ENCODE data around the gene ZNF92. TPM values are rescaled to one million over a fixed set of nuclear protein-coding genes. Genes with fewer than 3 reads are reported as not detected.
A peak's percentile ranks its signal among the peaks of the same experiment; 100 is the strongest.
"Not testable (repeated sequence)": the region's sequence is repeated elsewhere in the genome, so short reads cannot be mapped to it uniquely, and the experiment has no call there.

Gene ZNF92
- total RNA-seq, 2 experiments from 2014 or later: 31.2 to 32.1 TPM

- no peak overlapping the region for H2AFZ ChIP-seq (ENCODE audit: low read length)
- no peaks in the 10 kb centered on the region for H3K9me2 ChIP-seq (ENCODE audit: insufficient read depth, low read length)
- H3K36me3 ChIP-seq (ENCODE audit: insufficient read depth, low read length): no peaks in the 10 kb centered on the region
- H3K4me3 ChIP-seq (ENCODE audit: low read depth, low read length, poor library complexity, severe bottlenecking): no peak overlapping the region
- H3K9me3 ChIP-seq (ENCODE audit: low read length): peaks cover 6% of the 10 kb centered on the region; the same call in 1 of the 2 replicates
- BruUV-seq (replicated peaks): no TSS peak
- H3K4me2 ChIP-seq (ENCODE audit: low read length): no peak overlapping the region
- no peak for TF ChIP-seq EZH2phosphoT487 (IDR thresholded peaks at IDR 0.05; ENCODE audit: borderline replicate concordance, low read depth, low read length)
- TF ChIP-seq CTCF (conservative IDR thresholded peaks at IDR 0.05; ENCODE audit: low read length): no peak
- H3K4me1 ChIP-seq (ENCODE audit: insufficient read depth, low read length, poor library complexity, severe bottlenecking): no peaks in the 10 kb centered on the region
- no peak overlapping the region for H3K27ac ChIP-seq (ENCODE audit: low read depth, low read length, poor library complexity, severe bottlenecking)
- DNase-seq (ENCODE audit: low spot score): no peak
- no peaks in the 10 kb centered on the region for H3K79me2 ChIP-seq (ENCODE audit: insufficient read depth, low read depth, low read length)
- CTCF ChIA-PET (ENCODE audit: unreplicated experiment): no interaction called here
- POLR2A ChIA-PET: interaction anchor here (0.6 kb wide), 1 partner anchor 32 kb away, joined by 4 read pairs; no protein-coding TSS in a partner anchor
- intact Hi-C loops (cut with micrococcal nuclease; ENCODE audit: unreplicated experiment): no loop called here
- no peaks in the 10 kb centered on the region for H4K20me1 ChIP-seq (ENCODE audit: insufficient read depth, low read length)
Observed at GRCh38 chr7:65444205-65444842, 70.7 kb downstream of the ZNF92 start.

GRCh38 chr7:65444899-65445823, 71.5 kb downstream of the ZNF92 start:
- intact Hi-C loops (cut with micrococcal nuclease; ENCODE audit: unreplicated experiment): loop anchor here (5.0 kb wide), 1 partner anchor 228 kb away; no protein-coding TSS in a partner anchor
- CTCF ChIA-PET (ENCODE audit: unreplicated experiment): no interaction called here

DNA sequence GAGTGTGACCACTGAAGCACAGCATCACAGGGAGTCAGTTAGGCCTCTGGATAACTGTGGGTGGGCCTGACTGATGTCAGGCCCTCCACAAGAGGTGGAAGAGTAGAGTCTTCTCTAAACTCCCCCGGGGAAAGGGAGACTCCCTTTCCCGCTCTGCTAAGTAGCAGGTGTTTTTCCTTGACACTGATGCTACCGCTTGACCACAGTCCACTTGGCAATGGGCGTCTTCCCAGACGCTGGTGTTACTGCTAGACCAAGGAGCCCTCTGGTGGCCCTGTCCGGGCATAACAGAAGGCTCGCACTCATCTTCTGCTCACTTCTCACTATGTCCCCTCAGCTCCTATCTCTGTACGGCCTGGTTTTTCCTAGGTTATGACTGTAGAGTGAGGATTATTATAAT, 73.4 kb downstream of the ZNF92 start:
- H3K36me3 ChIP-seq (ENCODE audit: insufficient read depth, low read length); H3K4me1 ChIP-seq (ENCODE audit: insufficient read depth, low read length, poor library complexity, severe bottlenecking); H3K9me3 ChIP-seq (ENCODE audit: low read length); H3K27ac ChIP-seq (ENCODE audit: low read depth, low read length, poor library complexity, severe bottlenecking); H3K4me3 ChIP-seq (ENCODE audit: low read depth, low read length, poor library complexity, severe bottlenecking); H2AFZ ChIP-seq (ENCODE audit: low read length); H4K20me1 ChIP-seq (ENCODE audit: insufficient read depth, low read length); H3K79me2 ChIP-seq (ENCODE audit: insufficient read depth, low read depth, low read length); CTCF ChIA-PET (ENCODE audit: unreplicated experiment); H3K4me2 ChIP-seq (ENCODE audit: low read length); POLR2A ChIA-PET; BruUV-seq (replicated peaks); H3K9me2 ChIP-seq (ENCODE audit: insufficient read depth, low read length): not testable (repeated sequence)
- DNase-seq (ENCODE audit: low spot score): peak; percentile 45
- intact Hi-C loops (cut with micrococcal nuclease; ENCODE audit: unreplicated experiment): loop anchor here (5.0 kb wide), 1 partner anchor 230 kb away; no protein-coding TSS in a partner anchor

More at GRCh38 chr7:65444899-65445823, 71.5 kb downstream of the ZNF92 start:
- POLR2A ChIA-PET: interaction anchor here (0.7 kb wide), 1 partner anchor 486 kb away, joined by 3 read pairs; no protein-coding TSS in a partner anchor
- DNase-seq (ENCODE audit: low spot score): no peak
- TF ChIP-seq CTCF (conservative IDR thresholded peaks at IDR 0.05; ENCODE audit: low read length): no peak
- no peak for TF ChIP-seq EZH2phosphoT487 (IDR thresholded peaks at IDR 0.05; ENCODE audit: borderline replicate concordance, low read depth, low read length)
- H3K9me2 ChIP-seq (ENCODE audit: insufficient read depth, low read length): no peaks in the 10 kb centered on the region
- H2AFZ ChIP-seq (ENCODE audit: low read length): no peak overlapping the region
- H3K4me3 ChIP-seq (ENCODE audit: low read depth, low read length, poor library complexity, severe bottlenecking): no peak overlapping the region
- H3K4me1 ChIP-seq (ENCODE audit: insufficient read depth, low read length, poor library complexity, severe bottlenecking): no peaks in the 10 kb centered on the region
- H3K9me3 ChIP-seq (ENCODE audit: low read length): peaks cover 6% of the 10 kb centered on the region; the same call in 1 of the 2 replicates
- no peaks in the 10 kb centered on the region for H3K36me3 ChIP-seq (ENCODE audit: insufficient read depth, low read length)
- no peaks in the 10 kb centered on the region for H3K79me2 ChIP-seq (ENCODE audit: insufficient read depth, low read depth, low read length)
- no peak overlapping the region for H3K27ac ChIP-seq (ENCODE audit: low read depth, low read length, poor library complexity, severe bottlenecking)
- BruUV-seq (replicated peaks): no TSS peak
- H3K4me2 ChIP-seq (ENCODE audit: low read length): no peak overlapping the region
- no peaks in the 10 kb centered on the region for H4K20me1 ChIP-seq (ENCODE audit: insufficient read depth, low read length)

Data from OCI-LY7 (cell line).